Cardiac fibroblast (primary cell): ENCODE data around the gene ABCA3.

ENCODE experiments used
- DNase-seq, 2 donors: peaks; one replicate each; pipeline versions ENCODE4 v3.0.0 to v3.0.0-alpha.2; 2010; ENCODE audit warnings: low read depth in 2 of 2
- H3K4me3 ChIP-seq, 2 donors: replicated peaks in 1 of 2; 1 replicate in 1 of 2; 2 replicates in 1 of 2; pipeline ENCODE4 v1.5.1; 2011; ENCODE audit warnings: low read depth in 2 of 2, low read length in 2 of 2, mild to moderate bottlenecking in 2 of 2, moderate library complexity in 1 of 2
- CTCF ChIP-seq: IDR thresholded peaks from one replicate; pipeline ENCODE4 v1.5.1; 2011; ENCODE audit warnings: low read depth, mild to moderate bottlenecking, low read length, inconsistent platforms

The ABCA3 gene

GRCh38 chr16:2287916-2288547 lies 52.5 kb downstream of the ABCA3 start:
- DNase-seq: no peak
- no peak overlapping the region for H3K4me3 ChIP-seq
- TF ChIP-seq CTCF: no peak

- DNase-seq: no peak
- TF ChIP-seq CTCF: no peak
- H3K4me3 ChIP-seq: no peak overlapping the region
Measured at GRCh38 chr16:2286550-2286949, 54.0 kb downstream of the ABCA3 start.

GRCh38 chr16:2285731-2286191 lies 54.8 kb downstream of the ABCA3 start:
- no peak for TF ChIP-seq CTCF
- H3K4me3 ChIP-seq: no peak overlapping the region
- DNase-seq: no peak

GRCh38 chr16:2284797-2285576 lies 55.5 kb downstream of the ABCA3 start:
- H3K4me3 ChIP-seq: no peak overlapping the region
- no peak for DNase-seq
- no peak for TF ChIP-seq CTCF

- DNase-seq: no peak
- TF ChIP-seq CTCF: no peak
- no peak overlapping the region for H3K4me3 ChIP-seq
Measured at GRCh38 chr16:2284001-2284770, 56.3 kb downstream of the ABCA3 start.

DNA sequence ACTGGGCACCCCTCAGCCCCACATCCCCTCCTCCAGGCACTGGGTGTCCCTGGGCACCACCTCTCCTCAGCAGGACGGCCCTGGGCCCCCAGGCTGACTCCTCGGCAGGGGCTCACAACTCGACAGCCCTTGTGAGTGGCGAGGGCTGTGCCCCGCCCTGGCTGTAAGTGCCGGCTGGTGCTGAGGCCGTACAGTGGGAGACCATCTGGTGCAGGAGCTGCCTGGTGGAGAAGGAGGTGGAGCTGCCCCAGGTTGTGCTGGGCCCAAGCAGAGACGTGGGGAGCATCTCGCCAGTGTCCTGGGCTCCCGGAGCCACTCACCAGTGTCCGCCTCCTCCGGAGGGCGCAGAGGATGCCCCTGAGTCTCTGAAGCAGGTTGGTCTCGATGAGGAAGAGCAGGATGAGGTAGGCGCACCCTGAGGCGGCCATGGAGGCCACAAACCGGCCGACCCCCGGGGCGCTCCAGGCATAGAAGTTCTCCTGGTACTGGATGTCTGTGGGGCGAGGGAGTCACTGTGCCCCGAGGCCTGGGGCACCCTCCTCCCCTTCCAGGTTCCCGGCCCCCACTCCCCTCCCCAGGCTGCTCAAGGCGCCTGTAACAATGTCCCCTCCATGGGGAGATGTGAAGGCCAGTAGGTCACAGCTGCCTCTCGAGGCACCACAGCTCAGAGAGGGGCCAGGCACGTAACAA lies 57.5 kb downstream of the ABCA3 start:
- TF ChIP-seq CTCF: no peak
- no peak for DNase-seq
- H3K4me3 ChIP-seq: no peak overlapping the region
